C1 segment of cervical spinal cord (tissue), 14 donors: Measurements from ENCODE around the gene SLC38A2.
A peak's percentile ranks its signal among the peaks of the same experiment; 100 is the strongest.
"Not testable (repeated sequence)": the region's sequence is repeated elsewhere in the genome, so short reads cannot be mapped to it uniquely, and the experiment has no call there.

ENCODE experiments used
- DNase-seq, 14 donors: peaks; one replicate each; lab custom pipeline; 2025; lab: John Stamatoyannopoulos, UW

SLC38A2 gene

DNA sequence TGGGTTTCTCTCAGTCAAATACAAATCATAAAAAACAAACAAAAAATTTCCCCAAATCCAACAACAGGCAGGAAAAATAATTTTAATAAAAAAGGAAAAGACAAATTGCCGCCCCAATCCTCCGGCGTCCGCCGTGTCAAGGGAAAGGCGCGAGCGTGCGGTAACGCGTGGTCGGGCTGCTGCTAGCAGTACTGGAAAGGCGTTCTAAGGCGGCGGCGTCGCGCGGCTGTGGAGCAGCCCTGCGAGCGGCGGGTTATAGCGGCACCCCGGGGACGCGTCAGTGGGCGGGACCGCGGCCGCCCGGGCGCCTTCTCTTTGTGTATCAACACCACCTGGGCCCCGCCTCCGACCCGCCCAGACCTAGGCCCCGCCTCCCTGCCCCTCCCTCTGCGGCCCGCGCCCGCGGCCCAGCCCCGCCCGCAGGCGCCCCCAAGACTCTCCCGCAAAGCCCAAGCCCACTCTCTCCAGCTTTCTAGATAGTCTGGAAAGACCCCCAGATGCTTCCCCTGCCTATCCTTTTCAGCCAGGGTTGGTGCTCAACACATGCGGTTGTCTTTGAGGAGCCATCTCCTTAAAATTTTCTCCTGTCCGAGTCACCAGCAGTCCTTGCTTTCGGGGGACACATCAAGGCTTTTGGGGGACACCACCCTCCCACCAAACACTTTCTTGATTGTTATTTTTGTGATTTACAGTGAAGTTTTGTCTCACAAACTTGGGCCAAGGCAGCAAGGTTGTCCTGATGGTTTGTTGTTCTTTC, at the start of gene SLC38A2:
Gene SLC38A2 (minus strand): TSS at position 230 of the 757 bp plus-strand sequence. CDS start 1,480 bp downstream, outside the sequence.
- DNase-seq = peak; percentile 15 to 96 (median 90)

DNA sequence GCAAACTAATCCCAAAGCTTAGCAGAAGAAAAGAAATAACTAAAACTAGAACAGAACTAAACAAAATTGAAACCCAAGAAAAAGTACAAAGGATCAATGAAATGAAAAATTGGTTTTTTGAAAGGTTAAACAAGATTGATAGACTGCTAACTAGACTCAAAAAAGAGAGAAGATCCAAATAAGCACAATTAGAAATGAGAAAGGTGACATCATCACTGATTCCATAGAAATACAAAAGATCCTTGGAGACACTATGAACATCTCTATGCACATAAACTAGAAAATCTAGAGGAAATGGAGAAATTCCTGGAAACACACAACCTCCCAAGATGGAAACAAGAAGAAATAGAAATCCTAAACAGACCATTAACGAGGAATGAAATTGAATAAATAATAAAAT, 47.1 kb upstream of the SLC38A2 start:
- no peak for DNase-seq

DNA sequence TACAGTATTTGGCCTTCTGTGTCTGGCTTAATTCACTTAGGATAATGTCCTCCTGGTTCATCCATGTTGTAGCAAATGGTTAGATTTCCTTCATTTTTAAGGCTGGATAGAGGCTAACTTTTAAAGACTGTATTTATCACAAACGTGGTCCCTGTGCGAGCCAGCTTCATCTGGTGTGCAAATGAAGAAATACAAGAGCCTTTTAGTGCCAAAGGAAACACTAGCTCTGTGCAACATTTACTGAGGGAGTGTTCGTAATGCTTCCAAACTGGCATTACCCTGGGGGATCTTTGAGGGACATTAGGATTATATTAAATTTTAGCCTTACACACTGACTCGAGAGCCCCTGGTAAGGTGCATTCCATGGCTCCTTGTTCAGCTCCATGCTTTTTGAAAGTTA, 43.0 kb upstream of the SLC38A2 start:
- DNase-seq = no peak

DNA sequence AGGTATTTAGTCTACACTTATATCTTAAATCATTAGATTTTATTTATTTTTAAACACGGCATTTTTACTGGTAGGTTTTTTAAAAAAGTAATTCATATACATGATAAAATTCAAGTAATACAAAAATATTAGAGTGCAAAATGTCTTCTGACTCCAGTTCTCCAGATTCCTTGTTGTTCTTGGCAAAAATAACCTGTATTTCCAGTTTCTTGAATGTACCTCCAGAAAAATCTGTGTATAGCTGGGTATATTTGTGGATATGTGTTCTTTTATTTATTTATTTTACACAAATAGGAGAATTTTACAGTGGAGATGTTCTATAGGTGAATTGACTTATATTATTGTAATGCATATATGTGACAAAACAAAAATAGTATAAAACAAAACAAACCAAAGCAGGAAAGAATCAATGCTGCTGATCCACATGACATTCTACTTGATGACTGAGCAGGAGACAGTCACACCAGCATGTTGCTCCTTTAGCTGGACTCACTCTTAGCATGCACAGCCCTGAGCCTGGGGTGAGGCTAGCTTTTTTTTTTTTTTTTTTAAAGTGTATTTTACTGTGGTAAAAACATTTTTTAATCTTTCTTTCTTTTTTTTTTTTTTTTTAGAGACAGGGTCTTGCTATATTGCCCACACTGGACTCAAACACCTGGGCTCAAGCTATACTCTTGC, 42.2 kb upstream of the SLC38A2 start:
- no peak for DNase-seq

DNA sequence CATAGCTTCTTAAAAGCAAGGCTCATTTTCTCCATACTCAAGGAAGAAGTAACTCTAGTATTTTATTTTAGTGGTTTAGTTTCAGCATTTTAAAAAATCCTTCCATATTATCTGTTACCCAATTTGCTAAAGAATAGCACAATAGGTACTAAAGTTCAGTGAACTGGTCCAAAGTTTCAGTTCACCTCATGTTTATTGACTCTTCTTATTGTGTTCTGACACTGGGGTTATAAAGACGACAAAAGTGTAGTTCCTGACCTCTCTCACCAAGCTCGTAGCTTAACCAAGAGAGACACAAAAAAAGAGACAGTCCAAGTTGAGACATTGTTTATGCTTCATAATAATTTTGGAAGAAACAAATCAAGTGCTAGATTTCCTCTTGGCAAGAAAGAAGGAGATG, 40.8 kb upstream of the SLC38A2 start:
- no peak for DNase-seq

DNA sequence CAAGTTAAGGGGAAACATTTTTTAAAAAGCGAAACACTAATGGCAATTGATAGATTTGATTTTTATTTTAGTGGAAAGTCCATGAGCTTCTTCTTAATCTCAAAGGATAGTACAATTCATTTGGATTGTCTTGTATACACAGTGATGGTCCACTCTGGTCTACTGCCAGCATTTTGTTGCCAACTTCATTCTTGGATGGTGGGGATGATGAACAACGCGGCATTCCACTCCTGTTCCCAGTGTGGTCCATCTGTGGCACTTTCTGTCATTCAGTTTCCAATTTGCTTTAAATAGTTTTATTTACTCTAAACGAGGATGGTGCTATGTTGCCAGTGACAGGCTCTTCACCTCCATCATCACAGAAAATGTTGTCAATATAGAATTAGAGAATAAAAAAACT, 40.3 kb upstream of the SLC38A2 start:
- DNase-seq = no peak

DNA sequence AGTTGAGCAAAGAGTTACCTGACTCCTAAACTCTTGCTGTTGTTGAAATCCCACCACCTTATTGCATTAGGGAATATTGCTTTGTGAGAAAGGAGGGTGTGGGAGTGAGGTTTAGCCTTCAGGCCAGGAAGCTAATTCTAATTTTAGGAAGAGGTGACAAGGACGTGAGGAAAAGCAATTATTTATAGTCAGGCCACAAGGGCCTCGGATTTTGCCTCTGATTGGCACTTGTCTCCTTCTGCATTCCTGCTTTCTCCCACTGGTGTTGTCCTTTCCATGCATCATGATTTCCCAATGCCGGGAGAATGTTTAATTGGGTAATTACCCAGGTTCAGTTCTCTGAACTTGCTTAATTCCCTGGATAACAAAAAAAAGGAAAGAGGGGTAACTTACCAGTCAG, 37.9 kb upstream of the SLC38A2 start:
- DNase-seq = no peak

DNA sequence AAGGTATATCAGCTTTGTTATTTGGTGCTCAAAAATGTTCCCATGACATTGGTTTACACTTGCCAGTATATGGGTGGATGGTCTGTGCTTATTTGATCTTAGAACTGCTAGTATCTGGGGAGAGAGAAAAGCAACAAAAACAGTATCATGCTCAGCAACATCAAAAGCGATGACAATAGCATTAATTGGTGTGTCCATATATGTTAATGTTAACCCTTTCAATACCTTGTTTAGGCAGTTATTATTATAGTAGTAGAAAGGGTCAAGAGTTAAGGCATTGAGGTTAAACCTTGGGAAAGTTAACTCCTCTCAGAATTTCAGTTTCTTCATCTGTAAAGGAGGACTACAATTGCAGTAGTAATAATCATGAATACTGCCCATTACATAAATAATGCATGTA, 37.4 kb upstream of the SLC38A2 start:
- no peak for DNase-seq

DNA sequence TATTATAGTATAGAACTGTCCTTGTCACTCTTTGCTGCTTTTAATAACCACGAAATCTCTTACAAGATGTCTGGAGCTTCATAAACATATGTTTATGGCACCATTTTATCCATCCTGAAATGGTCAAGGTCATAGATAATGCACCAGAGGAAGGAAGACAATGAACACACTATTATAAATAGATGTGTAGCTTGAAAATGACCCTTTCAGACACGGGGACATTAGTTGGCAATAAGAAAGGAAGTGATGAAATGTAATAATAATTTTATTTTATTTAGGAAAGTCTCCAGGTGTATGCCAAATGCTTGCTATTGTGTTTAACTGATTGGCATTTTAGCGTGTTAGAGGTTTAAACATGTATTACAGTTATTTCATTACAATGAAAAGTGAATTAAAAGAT, 36.8 kb upstream of the SLC38A2 start:
- DNase-seq = no peak

DNA sequence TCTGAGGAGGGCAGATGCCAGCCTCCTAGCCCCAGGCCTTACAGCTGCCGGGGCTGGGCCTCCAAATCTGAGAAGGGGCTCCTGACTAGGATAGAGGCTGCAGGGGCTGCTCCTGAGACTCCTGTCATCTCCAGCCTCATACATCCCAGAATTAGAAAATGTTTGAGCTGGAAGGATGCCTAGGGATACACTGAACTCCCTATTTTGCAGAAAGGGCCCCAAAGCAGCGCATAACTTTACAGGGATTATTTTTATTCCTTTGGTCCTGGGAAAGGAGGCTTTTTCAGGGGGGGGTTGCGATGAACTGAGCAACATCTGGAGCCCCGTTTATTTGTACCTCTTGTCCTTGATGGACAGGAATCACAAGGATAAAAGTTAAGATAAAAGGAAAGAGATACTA, 35.9 kb upstream of the SLC38A2 start:
- DNase-seq = no peak

DNA sequence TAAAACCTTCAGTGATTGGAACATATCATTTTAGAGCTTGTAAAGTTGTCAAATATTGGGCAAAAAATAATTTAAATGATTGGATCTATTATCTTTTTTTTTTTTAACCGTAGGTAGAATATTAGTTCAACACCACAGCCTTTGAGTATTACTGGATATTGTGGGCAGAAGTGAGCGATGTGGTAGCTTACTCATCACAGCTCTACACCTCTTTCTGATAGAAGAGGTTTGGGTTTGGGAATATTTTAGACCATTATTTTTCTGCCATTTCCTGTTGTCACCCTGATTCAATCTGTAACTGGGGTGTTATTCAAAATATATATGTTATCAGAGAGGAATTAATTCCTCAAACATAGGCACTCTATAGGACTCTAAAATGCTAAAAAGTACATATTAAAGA, 34.8 kb upstream of the SLC38A2 start:
- no peak for DNase-seq

DNA sequence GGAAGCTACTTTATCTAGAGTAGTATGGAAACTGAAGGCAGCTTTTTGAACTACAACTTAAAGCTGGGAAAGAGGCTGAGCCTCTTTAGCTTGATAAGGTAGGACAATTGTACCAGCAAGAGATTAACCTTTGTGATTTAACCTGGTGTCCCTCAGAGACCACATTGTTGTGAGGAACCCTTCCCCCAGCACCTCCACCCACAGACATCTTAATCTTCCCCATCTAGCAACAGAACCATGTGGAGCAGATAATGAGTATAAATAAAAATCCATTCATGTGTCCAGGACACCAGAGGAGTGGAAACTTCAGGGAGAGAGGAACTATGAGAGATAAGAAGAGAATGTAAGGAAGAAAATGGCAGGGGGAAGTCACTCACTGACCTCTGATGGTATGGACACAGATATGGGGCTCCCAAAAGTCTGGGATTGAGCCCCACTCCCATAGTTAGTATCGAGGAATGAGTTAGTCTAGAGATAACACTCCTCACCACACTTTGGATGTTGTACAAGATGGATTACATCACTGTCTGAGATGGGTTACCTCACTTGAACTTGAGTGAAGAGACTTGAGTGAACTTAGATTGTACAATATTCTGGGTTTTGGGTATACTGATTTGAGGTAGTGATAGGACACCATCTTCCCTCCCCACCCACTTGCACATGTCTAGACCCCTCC, 33.9 kb upstream of the SLC38A2 start:
- no peak for DNase-seq

DNA sequence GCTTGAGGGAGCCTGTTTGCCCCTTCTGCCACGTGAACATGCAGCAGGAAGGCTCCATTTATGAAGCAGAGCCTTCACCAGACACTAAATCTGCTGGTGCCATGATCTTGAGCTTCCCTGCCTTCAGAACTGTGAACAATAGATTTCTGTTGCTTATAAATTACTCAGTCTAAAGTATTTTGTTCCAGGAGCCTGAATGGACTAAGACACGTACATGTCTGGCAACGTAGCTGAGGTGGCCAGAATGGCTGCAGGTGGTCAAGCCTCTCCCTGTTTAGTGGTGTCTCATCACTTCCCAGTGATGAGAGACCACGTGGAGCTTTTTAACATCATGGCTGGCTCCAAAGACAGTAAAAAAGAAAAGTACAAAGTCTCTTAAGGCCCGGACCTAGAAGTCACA, 32.2 kb upstream of the SLC38A2 start:
- DNase-seq = no peak

DNA sequence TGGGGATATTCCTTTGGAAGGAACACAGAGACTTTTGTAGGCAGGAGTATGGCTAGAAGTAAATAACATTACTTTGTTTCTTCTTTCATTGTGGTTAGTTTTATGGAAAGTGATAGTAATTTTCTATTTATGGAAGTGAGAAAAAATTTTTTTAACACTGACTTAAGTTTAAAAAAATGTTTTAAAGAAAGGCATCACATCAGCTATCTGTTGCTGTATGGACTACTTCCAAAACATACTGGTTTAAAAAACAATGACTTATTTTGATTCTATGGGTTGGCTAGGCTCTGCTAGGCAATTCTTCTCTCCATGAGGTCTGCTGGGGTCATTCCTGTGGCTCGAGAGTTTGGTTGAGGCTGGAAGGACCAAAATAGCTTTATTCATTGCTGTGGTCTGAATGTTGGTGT, 31.7 kb upstream of the SLC38A2 start:
- DNase-seq = no peak

DNA sequence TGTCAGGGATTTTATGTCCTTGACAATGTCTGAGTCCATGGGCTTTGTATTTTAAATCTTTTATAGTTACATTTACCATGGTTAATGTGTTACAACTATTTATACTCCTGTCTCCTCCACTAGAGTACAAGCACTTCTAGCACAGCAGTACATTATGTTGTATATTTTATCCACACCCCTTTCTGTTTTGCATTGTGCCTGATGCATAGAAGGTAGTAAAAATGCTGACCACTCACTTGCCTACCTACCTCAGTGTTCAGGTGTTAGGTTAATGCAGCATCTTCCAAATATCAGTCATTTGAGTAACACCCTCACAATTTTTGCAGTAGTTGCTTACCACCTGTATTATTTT, 31.1 kb upstream of the SLC38A2 start:
- DNase-seq = no peak

DNA sequence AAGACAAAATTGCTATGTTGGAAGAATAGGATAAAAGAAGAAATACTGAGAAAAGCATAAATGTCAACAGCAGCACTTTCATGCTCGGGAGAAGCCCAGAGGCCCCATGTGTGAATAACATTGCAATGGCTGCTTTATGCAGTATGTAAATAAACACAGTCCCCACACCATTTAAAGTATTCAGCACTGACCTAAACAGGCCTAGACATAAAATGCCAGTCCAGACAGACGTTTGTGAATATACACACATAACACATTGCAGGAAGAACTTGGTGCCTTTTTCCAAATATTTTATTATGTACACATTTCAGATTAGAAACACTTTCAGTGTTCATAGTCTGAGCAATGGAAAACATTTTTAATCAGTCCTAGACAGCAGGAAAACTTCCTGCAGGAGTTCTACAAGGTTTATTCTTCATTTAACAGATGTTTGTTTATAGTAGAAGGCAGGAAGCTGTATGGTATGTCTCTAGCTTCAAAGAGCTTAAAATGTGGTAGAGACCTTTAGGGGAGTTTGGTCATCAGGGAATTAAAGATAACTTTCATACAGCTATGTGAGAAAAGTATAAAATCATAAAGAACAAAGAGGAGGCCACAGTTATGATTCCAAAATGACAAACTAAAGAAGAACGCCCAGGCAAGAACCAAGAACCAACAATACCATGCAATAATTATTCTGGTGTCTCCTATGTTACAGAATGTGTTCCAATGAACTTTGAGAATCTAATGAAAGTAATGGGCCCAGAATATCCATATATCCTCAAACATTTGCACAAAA, 30.6 kb upstream of the SLC38A2 start:
- DNase-seq = no peak

DNA sequence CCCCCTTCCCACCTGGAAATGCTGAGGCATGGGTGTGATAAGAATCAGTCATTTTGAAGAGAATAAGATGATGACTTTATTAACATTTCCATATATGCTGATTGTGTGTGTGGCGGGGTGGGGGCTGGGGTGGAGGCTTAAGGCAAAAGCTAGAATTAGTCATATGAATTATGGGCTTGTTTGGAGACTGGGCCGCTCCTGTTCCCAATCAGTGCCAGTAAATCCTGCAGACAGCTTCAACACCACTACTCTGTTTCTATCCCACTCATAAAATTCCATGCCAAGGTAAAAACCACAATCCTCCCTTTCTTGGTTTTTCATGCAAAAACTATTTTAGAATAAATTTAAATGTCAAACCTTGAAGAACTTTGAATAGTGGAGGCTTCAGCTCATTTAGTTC, 29.9 kb upstream of the SLC38A2 start:
- no peak for DNase-seq

DNA sequence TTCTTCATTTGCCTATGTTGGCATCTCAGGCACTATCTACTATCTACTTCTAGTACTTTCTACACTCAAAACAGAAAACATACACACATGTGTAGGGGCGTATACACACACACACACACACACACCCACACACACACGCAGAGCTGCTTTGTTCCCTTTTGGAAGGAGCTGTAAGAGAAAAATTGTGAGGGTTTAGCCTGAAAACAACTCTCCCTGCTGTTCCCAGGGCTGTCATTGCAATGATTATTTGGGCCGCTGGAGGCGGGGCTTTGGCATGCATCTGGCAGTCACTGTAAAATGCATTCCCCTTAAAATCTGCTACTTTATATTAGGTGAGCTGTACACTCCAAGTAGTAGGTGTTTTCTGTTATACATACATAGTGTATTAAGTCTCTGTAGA, 29.1 kb upstream of the SLC38A2 start:
- DNase-seq = no peak

DNA sequence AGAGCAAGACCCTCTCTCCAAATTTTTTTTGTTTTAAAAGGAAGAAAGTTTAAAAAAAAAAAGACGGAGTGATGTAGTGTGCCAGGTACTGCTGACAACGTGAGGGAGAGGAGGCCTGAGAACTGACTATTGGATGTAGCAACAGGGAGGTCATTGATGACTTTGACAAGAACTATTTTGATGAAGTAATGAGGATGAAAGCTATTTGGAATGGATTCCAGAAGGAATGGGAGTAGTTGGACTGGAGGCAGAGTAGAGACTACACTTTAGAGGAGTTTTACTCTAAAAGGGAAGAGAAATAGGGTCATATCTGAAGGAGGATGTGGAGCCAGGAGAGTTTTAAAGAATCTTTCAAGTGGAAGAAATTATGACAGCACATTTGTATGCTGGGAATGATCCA, 27.8 kb upstream of the SLC38A2 start:
- DNase-seq = no peak

DNA sequence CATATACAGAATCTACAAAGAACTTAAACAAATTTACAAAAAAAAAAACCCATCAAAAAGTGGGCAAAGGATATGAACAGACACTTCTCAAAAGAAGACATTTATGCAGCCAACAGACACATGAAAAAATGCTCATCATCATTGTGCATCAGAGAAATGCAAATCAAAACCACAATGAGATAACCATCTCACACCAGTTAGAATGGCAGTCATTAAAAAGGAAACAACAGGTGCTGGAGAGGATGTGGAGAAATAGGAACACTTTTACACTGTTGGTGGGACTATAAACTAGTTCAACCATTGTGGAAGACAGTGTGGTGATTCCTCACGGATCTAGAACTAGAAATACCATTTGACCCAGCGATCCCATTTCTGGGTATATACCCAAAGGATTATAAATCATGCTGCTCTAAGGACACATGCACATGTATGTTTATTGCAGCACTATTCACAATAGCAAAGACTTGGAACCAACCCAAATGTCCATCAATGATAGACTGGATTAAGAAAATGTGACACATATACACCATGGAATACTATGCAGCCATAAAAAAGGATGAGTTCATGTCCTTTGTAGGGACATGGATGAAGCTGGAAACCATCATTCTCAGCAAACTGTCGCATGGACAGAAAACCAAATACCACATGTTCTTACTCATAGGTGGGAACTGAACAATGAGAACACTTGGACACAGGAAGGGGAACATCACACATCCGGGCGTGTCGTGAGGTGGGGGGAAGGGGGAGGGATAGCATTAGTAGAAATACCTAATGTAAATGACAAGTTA, 27.1 kb upstream of the SLC38A2 start:
- not testable (repeated sequence) for DNase-seq

DNA sequence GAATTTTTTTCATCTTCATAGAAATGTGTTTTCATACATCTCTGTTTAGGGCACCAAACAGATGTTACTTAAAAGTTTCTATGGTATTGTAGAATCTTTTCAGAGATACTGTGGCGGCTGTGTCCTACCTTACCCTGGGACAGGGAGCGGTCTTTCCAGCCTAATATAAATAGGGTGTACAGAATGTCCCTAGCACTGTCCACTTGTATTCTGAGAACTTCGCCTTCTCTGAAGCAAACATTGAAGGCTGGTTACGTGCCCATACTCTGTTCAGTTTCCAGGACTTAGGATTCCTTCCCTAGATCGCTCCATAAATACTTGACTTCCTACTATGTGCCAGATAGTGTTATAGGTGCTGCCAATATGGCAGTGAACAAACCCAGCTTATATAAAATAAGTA, 24.3 kb upstream of the SLC38A2 start:
- no peak for DNase-seq
